Right hindlimb (tissue), 1 donor: Measurements from ENCODE around the gene GRM2.

Experiments used
- DNase-seq: peaks from one replicate; pipeline ENCODE4 v3.0.0-alpha.2; 2018

The GRM2 gene

GRCh38 chr3:51706021-51706485 is 815 bp upstream of the GRM2 start:
- DNase-seq: peak; percentile 10

GRCh38 chr3:51708216-51708845 is 1.5 kb downstream of the GRM2 start:
- peak; percentile 4 for DNase-seq

GRCh38 chr3:51709004-51709420 is 2.1 kb downstream of the GRM2 start:
- peak; percentile 16 for DNase-seq

GRCh38 chr3:51709675-51710074 is 2.8 kb downstream of the GRM2 start:
- peak; percentile 4 for DNase-seq

- DNase-seq: peak; percentile 10
Observed at GRCh38 chr3:51710631-51711351, 3.9 kb downstream of the GRM2 start.

- no peak for DNase-seq
Observed at GRCh38 chr3:51711352-51712037, 4.6 kb downstream of the GRM2 start.

GRCh38 chr3:51712038-51712420 is 5.2 kb downstream of the GRM2 start:
- no peak for DNase-seq

- peak; percentile 8 for DNase-seq
Observed at GRCh38 chr3:51712511-51712931, 5.7 kb downstream of the GRM2 start.

- no peak for DNase-seq
Observed at GRCh38 chr3:51712963-51713362, 6.1 kb downstream of the GRM2 start.

GRCh38 chr3:51715231-51715976 is 8.5 kb downstream of the GRM2 start:
- no peak for DNase-seq

- no peak for DNase-seq
Observed at GRCh38 chr3:51715977-51716294, 9.1 kb downstream of the GRM2 start.

GRCh38 chr3:51716805-51717204 is 9.9 kb downstream of the GRM2 start:
- DNase-seq: no peak

- DNase-seq: no peak
Observed at GRCh38 chr3:51717446-51717845, 10.6 kb downstream of the GRM2 start.

- no peak for DNase-seq
Observed at GRCh38 chr3:51717947-51718346, 11.1 kb downstream of the GRM2 start.

- DNase-seq: no peak
Observed at GRCh38 chr3:51718547-51719409, 11.9 kb downstream of the GRM2 start.

GRCh38 chr3:51719410-51720025 is 12.7 kb downstream of the GRM2 start:
- no peak for DNase-seq

GRCh38 chr3:51720292-51721061 is 13.6 kb downstream of the GRM2 start:
- no peak for DNase-seq

- no peak for DNase-seq
Observed at GRCh38 chr3:51721062-51721745, 14.3 kb downstream of the GRM2 start.

GRCh38 chr3:51722362-51722761 is 15.5 kb downstream of the GRM2 start:
- no peak for DNase-seq

GRCh38 chr3:51727500-51727899 is 20.6 kb downstream of the GRM2 start:
- DNase-seq: no peak
